H1 (cell line): Measurements from ENCODE around the gene GGA3. TPM values are rescaled to one million over a fixed set of nuclear protein-coding genes. Genes with fewer than 3 reads are reported as not detected.
A peak's percentile ranks its signal among the peaks of the same experiment; 100 is the strongest.

ENCODE experiments used
- ASH2L ChIP-seq: fragments of 200-600, 300-600 bp; sonication (generic); IDR thresholded peaks from one replicate; pipeline ENCODE4 v1.7.1; 2017; ENCODE audit warnings: low read length
- CEBPB ChIP-seq: IDR thresholded peaks from 2 replicates; pipeline ENCODE4 v1.6.1; 2012; ENCODE audit warnings: low read depth, low read length
- CREB1 ChIP-seq: IDR thresholded peaks from 2 replicates; pipeline ENCODE4 v1.6.1; 2012; ENCODE audit warnings: inconsistent platforms
- HDAC6 ChIP-seq: IDR thresholded peaks from one replicate; pipeline ENCODE4 v1.7.1; 2012; ENCODE audit warnings: low read depth, mild to moderate bottlenecking, inconsistent platforms, low read length, moderate library complexity
- KDM4A ChIP-seq: IDR thresholded peaks from one replicate; pipeline ENCODE4 v1.7.1; 2012; ENCODE audit warnings: low read depth, mild to moderate bottlenecking, moderate library complexity, low read length, inconsistent platforms; ENCODE audit not compliant: severe bottlenecking
- PHF8 ChIP-seq: fragments of 200-600 bp; sonication (generic); conservative IDR thresholded peaks from 2 replicates; pipeline ENCODE4 v1.7.1; 2012; ENCODE audit warnings: low read depth, mild to moderate bottlenecking, inconsistent platforms, low read length, moderate library complexity
- POU5F1 ChIP-seq: IDR thresholded peaks from 2 replicates; pipeline ENCODE4 v1.6.1; 2011; ENCODE audit warnings: low read depth, mild to moderate bottlenecking, low read length, moderate library complexity
- RBBP5 ChIP-seq: IDR thresholded peaks from 2 replicates; pipeline ENCODE4 v1.7.1; 2012; ENCODE audit warnings: low read depth, mild to moderate bottlenecking, inconsistent platforms, low read length, moderate library complexity, borderline replicate concordance
- RNF2 ChIP-seq: fragments of 200-900, 300-1000 bp; sonication (generic); IDR thresholded peaks from 2 replicates; pipeline ENCODE4 v1.7.1; 2016; ENCODE audit warnings: borderline replicate concordance, low read depth, mild to moderate bottlenecking, antibody characterized with exemption, low read length; ENCODE audit not compliant: poor library complexity, severe bottlenecking; ENCODE audit errors: missing control alignments
- SAP30 ChIP-seq: fragments of 300-600 bp; sonication (generic); IDR thresholded peaks from 2 replicates; pipeline ENCODE4 v1.7.1; 2012; ENCODE audit warnings: low read length, moderate library complexity, mild to moderate bottlenecking, inconsistent platforms; ENCODE audit not compliant: insufficient read depth, insufficient replicate concordance
- SIRT6 ChIP-seq: IDR thresholded peaks from one replicate; pipeline ENCODE4 v1.7.1; 2012; ENCODE audit warnings: low read length, inconsistent platforms
- SIX5 ChIP-seq: IDR thresholded peaks from 2 replicates; pipeline ENCODE4 v1.6.1; 2011; ENCODE audit warnings: mild to moderate bottlenecking, low read depth, low read length
- SP1 ChIP-seq: IDR thresholded peaks from 2 replicates; pipeline ENCODE4 v1.6.1; 2011; ENCODE audit warnings: low read depth, low read length
- SUZ12 ChIP-seq: fragments of 200-600 bp; sonication (generic); IDR thresholded peaks from 2 replicates; pipeline ENCODE4 v1.6.1; 2012; ENCODE audit warnings: mild to moderate bottlenecking, inconsistent platforms, low read length, moderate library complexity, mixed read lengths
- TAF1 ChIP-seq: IDR thresholded peaks from 2 replicates; pipeline ENCODE4 v1.6.1; 2011; ENCODE audit warnings: mild to moderate bottlenecking, low read depth, low read length
- polyA plus RNA-seq, 7 experiments: library from polyadenylated mRNA; depleted of rRNA in 3 of 7; stranded (reverse) in 5 of 7; unstranded in 2 of 7; fragments of >200 nt in 5 of 7; fragments of 200-250 nt in 2 of 7; gene quantifications; 1 replicate in 5 of 7; 2 replicates in 1 of 7; 4 replicates in 1 of 7; pipeline versions ENCODE4 v1.2.1 to v1.2.3, GENCODE V29; 2011 to 2013; ENCODE audit warnings: missing spikeins in 2 of 7, mixed read lengths in 2 of 7
- total RNA-seq: library from RNA; stranded (reverse); fragmentation: NEBNext Ultra II Directional; extraction: Animal tissue kit (Norgen Biotek cat#: 25700); gene quantifications from 2 replicates; pipeline ENCODE4 v1.2.1, GENCODE V29; 2021
- TF ChIP-seq, protein P1 (sequence below), 3 experiments: IDR thresholded peaks; 1 replicate in 2 of 3; 2 replicates in 1 of 3; pipeline versions ENCODE4 v1.5.1 to v1.6.1; 2011; ENCODE audit warnings: low read length in 3 of 3, mild to moderate bottlenecking in 3 of 3, inconsistent platforms in 2 of 3, low read depth in 1 of 3, moderate library complexity in 1 of 3; ENCODE audit not compliant: insufficient read depth in 1 of 3; ENCODE audit errors: control extremely low read depth in 1 of 3
- TF ChIP-seq, protein P2 (sequence below): IDR thresholded peaks from 2 replicates; pipeline ENCODE4 v1.6.1; 2012; ENCODE audit warnings: inconsistent platforms

The GGA3 gene
- total and polyA plus RNA-seq, 2 of the 8 experiments (the other 6 are each of a cell fraction or from before 2014, with no cell fraction given), result 40.6 to 60.0 TPM

DNA sequence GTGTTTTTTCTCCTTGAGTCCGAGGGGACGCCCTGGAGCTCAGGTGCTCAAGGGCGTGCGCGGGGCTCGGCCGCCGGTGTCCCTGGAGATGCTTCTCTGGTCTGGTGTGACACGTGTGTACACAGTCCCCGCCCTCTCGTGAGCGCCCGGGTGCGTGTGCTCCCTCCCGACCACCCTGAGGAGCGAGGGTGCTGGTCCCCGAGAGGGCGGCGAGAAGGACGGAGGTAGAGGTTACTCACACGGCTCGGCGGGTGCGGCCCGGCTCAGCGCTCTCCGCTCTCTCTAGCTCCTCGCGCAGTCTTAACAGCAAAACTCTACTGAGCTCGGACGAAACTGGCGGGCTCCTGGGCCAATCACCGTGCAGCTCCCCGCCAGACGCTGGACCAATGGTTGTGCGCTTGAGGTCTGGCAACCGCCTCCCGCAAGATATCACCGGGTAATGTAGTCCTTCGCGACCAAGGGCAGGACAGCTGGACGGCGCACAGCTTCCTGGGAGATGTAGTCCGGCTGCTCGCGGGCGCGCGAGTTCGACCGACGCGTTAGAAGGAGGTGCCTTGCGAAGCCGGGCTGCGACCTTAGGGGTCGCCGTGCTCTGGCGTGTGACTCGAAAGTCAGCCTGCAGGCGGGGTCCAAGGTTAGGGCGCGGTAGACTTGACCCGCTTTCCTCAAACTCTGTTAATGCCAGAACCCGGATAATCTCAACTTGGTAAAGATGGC, 27.9 kb upstream of the GGA3 start, which contains the start of gene SLC25A19 (continued):
- TF ChIP-seq, protein P1, sequence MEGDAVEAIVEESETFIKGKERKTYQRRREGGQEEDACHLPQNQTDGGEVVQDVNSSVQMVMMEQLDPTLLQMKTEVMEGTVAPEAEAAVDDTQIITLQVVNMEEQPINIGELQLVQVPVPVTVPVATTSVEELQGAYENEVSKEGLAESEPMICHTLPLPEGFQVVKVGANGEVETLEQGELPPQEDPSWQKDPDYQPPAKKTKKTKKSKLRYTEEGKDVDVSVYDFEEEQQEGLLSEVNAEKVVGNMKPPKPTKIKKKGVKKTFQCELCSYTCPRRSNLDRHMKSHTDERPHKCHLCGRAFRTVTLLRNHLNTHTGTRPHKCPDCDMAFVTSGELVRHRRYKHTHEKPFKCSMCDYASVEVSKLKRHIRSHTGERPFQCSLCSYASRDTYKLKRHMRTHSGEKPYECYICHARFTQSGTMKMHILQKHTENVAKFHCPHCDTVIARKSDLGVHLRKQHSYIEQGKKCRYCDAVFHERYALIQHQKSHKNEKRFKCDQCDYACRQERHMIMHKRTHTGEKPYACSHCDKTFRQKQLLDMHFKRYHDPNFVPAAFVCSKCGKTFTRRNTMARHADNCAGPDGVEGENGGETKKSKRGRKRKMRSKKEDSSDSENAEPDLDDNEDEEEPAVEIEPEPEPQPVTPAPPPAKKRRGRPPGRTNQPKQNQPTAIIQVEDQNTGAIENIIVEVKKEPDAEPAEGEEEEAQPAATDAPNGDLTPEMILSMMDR (IDR thresholded peaks at IDR 0.05; ENCODE audit: control extremely low read depth in 1 of 3, insufficient read depth in 1 of 3, low read depth in 1 of 3, low read length in 3 of 3), result peak; percentile 57 to 83 (median 69)
- TF ChIP-seq KDM4A, result peak; percentile 83
- no peak for TF ChIP-seq HDAC6
- TF ChIP-seq RBBP5, result 0 out of 2 replicates have a peak, but pooled peaks have one; percentile 68
- TF ChIP-seq SIRT6, result no peak
- TF ChIP-seq, protein P2, sequence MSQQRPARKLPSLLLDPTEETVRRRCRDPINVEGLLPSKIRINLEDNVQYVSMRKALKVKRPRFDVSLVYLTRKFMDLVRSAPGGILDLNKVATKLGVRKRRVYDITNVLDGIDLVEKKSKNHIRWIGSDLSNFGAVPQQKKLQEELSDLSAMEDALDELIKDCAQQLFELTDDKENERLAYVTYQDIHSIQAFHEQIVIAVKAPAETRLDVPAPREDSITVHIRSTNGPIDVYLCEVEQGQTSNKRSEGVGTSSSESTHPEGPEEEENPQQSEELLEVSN, result no peak
- TF ChIP-seq SP1, result peak; percentile 97
- TF ChIP-seq ASH2L, result peak; percentile 43
- TF ChIP-seq SUZ12, result no peak
- peak; percentile 77 for TF ChIP-seq PHF8
- TF ChIP-seq CEBPB, result no peak
- TF ChIP-seq POU5F1, result no peak
- peak; percentile 95 for TF ChIP-seq CREB1
- TF ChIP-seq SAP30, result peak; percentile 1
- TF ChIP-seq SIX5, result peak; percentile 89
- TF ChIP-seq RNF2, result no peak
- TF ChIP-seq TAF1, result peak; percentile 75
